ENCODE results near the gene AGFG2. TPM values are rescaled to one million over a fixed set of nuclear protein-coding genes. Genes with fewer than 3 reads are reported as not detected.
A peak's percentile ranks its signal among the peaks of the same experiment; 100 is the strongest.
"Not testable (repeated sequence)": the region's sequence is repeated elsewhere in the genome, so short reads cannot be mapped to it uniquely, and the experiment has no call there.

Gene AGFG2
- total RNA-seq, result 10 to 100 TPM; 60.9 to 62.5 TPM

DNA sequence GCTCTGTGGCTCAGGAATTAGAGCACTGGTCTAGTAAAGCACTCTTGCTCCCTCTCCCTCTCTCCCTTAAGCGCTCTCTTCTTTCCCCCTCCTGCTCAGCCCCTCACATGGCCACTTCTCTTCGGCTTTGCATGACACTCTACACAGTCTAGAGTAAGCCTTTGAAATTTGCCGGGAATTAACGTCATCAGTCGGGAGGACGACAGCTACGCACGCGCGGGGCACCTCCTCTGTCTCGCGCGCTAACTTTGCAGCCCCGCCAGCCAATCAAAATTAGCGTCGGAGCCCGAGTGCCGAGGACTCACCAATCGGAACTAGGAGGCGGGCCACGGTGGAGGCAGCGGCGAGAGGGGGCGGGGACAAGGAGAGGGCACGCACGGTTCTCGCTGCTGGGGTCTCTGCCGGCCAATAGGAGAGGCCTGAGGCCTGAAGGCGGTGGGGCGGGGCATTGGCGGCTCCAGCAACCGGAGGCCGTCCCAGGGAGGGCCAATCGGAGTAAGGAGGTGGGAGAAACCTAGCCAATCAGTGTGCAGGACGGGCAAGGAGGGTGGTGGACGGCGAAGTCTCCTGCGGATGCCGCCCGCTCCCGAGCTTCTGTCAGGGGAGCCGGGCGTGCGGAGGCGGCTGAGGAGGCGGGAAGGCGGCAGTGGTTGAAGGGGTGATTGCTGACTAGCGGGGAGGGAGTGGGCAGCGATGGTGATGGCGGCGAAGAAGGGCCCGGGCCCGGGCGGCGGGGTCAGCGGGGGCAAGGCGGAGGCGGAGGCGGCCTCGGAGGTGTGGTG lies at the start of gene AGFG2:
Gene AGFG2, plus strand, starts transcription at position 550 of the 782 bp plus-strand sequence. Its CDS starts 144 bp downstream, at position 694.
- H3K27ac Mint-ChIP-seq, result peak within 1 kb of the TSS; percentile 90
- peak within 1 kb of the TSS; percentile 95 for H3K4me3 Mint-ChIP-seq
- no peaks in the 10 kb centered on the region for H3K27me3 Mint-ChIP-seq
- CTCF ChIA-PET, result interaction anchor here (0.8 to 2.8 kb wide), 8 partner anchors 11 to 73 kb away, joined by 3 to 11 read pairs (median 6); no protein-coding TSS in a partner anchor
- intact Hi-C loops (cut with micrococcal nuclease), result loop anchor here (1.0 to 2.0 kb wide), 3 partner anchors 47 to 74 kb away; partner anchors contain the start of genes FBXO24, LRCH4, MOSPD3 and TSC22D4
- peaks cover 41% of the 10 kb centered on the region for H3K4me1 Mint-ChIP-seq (ENCODE audit: low read depth)
- no peaks in the 10 kb centered on the region for H3K9me3 Mint-ChIP-seq
- POLR2A ChIA-PET, result interaction anchor here (0.6 to 2.6 kb wide), 7 partner anchors 9 to 616 kb away, joined by 3 to 12 read pairs (median 3); partner anchors contain the start of genes FBXO24, LRCH4 and ZCWPW1
- DNase-seq, result peak; percentile 100
- H3K36me3 Mint-ChIP-seq, result peaks cover 11% of the 10 kb centered on the region

GRCh38 chr7:100489824-100490223 lies 49.2 kb upstream of the AGFG2 start:
- POLR2A ChIA-PET, result interaction anchor here (1.1 kb wide), 1 partner anchor 48 kb away, joined by 3 read pairs; no protein-coding TSS in a partner anchor
- H3K27ac Mint-ChIP-seq, result no peak overlapping the region
- H3K36me3 Mint-ChIP-seq, result no peaks in the 10 kb centered on the region
- H3K4me3 Mint-ChIP-seq, result no peak overlapping the region
- peak; percentile 48 for DNase-seq
- H3K27me3 Mint-ChIP-seq, result no peaks in the 10 kb centered on the region
- no peaks in the 10 kb centered on the region for H3K9me3 Mint-ChIP-seq
- CTCF ChIA-PET, result interaction anchor here (1.7 kb wide), 1 partner anchor 70 kb away, joined by 4 read pairs; no protein-coding TSS in a partner anchor
- intact Hi-C loops (cut with micrococcal nuclease), result no loop called here
- peaks cover 9% of the 10 kb centered on the region for H3K4me1 Mint-ChIP-seq (ENCODE audit: low read depth)

DNA sequence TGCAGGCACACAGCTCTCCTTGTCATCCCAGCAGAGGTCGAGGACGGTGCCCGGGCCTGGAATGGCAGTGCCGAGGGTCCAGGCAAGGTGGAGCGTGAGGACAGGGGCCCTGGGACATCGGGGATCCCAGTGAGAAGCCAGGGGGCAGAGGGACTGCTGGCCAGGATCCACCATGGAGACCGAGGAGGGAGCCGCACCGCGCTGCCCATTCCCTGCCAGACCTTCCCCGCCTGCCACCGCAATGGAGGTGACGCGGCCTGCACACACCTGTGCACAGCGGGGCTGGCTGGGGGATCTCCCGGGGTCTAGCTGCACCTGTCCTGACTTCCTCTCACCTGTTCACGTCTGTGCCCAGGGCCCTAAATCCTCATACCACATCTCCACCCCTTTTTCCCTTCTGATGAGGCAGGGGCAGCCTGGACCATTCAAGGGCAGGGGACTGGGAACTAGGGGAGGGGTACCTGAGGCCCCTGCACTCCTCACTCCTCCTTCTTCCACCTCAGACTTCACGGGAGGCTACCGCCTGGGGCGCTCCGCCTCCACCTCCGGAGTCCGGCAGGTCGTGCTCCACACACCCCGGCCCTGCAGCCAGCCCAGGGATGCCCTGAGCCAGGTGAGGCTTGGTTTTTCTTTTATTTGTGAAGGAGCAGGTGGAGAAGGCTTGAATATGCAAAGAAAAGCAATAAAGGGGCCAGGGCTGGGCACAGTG lies 48.4 kb upstream of the AGFG2 start:
- DNase-seq, result no peak
- no peaks in the 10 kb centered on the region for H3K9me3 Mint-ChIP-seq
- intact Hi-C loops (cut with micrococcal nuclease), result no loop called here
- no peak overlapping the region for H3K27ac Mint-ChIP-seq
- no peaks in the 10 kb centered on the region for H3K36me3 Mint-ChIP-seq
- ChIA-PET CTCF (interaction anchor here (1.7 kb wide), 1 partner anchor 69 kb away, joined by 4 read pairs; no protein-coding TSS in a partner anchor), POLR2A (interaction anchor here (1.1 kb wide), 1 partner anchor 47 kb away, joined by 3 read pairs; no protein-coding TSS in a partner anchor)
- no peaks in the 10 kb centered on the region for H3K27me3 Mint-ChIP-seq
- peaks cover 9% of the 10 kb centered on the region for H3K4me1 Mint-ChIP-seq (ENCODE audit: low read depth)
- H3K4me3 Mint-ChIP-seq, result no peak overlapping the region

- no peak for DNase-seq
- no peak overlapping the region for H3K4me3 Mint-ChIP-seq
- H3K9me3 Mint-ChIP-seq, result no peaks in the 10 kb centered on the region
- peaks cover 1% of the 10 kb centered on the region for H3K27me3 Mint-ChIP-seq
- CTCF ChIA-PET, result interaction anchor here (1.7 kb wide), 1 partner anchor 68 kb away, joined by 4 read pairs; no protein-coding TSS in a partner anchor
- POLR2A ChIA-PET, result no interaction called here
- no peak overlapping the region for H3K27ac Mint-ChIP-seq
- H3K4me1 Mint-ChIP-seq (ENCODE audit: low read depth), result peaks cover 9% of the 10 kb centered on the region
- H3K36me3 Mint-ChIP-seq, result no peaks in the 10 kb centered on the region
- intact Hi-C loops (cut with micrococcal nuclease), result no loop called here
Observed at GRCh38 chr7:100491192-100491578, 47.8 kb upstream of the AGFG2 start.

DNA sequence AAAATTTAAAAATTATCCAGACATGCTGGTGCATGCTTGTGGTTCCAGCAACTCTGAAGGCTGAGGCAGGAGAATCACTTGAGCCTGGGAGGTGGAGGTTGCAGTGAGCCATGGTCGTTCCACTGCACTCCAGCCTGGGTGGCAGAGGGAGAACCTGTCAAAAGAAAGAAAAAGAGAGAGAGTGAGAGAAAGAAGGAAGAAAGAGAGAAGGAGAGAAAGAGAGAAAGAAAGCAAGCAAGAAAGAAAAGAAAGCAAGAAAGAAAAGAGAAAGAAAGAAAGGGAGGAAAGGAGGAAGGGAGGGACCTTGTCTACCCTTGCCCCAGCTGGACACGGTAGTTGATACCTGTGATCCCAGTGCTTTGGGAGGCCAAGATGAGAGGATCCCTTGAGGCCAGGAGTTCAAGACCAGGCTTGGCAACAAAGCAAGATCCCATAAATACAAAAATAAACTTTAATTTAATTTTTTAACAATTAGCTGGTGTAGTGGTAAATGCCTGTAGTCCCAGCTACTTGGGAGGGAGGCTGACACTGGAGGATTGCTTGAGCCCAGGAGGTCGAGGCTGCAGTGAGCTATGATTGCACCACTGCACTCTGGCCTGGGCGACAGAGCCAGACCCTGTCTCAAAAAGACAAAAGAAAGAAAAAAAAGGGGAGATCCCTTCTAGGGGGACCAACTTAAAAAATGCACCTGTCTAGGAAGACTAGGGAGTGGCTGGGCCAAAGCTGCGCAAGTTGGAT lies 46.1 kb upstream of the AGFG2 start:
- Mint-ChIP-seq H3K4me3 (peak overlapping the region; percentile 60), H3K36me3 (no peaks in the 10 kb centered on the region), H3K27ac (no peak overlapping the region), H3K27me3 (peaks cover 1% of the 10 kb centered on the region), H3K4me1 (ENCODE audit: low read depth) (peaks cover 9% of the 10 kb centered on the region), H3K9me3 (no peaks in the 10 kb centered on the region)
- ChIA-PET CTCF (interaction anchor here (0.8 to 3.4 kb wide), 4 partner anchors 11 to 67 kb away, joined by 4 to 17 read pairs (median 10); no protein-coding TSS in a partner anchor), POLR2A (interaction anchor here (0.9 to 1.7 kb wide), 2 partner anchors 93 to 97 kb away, joined by 3 to 4 read pairs; partner anchors contain the start of genes FBXO24 and LRCH4)
- intact Hi-C loops (cut with micrococcal nuclease), result no loop called here
- DNase-seq, result no peak

DNA sequence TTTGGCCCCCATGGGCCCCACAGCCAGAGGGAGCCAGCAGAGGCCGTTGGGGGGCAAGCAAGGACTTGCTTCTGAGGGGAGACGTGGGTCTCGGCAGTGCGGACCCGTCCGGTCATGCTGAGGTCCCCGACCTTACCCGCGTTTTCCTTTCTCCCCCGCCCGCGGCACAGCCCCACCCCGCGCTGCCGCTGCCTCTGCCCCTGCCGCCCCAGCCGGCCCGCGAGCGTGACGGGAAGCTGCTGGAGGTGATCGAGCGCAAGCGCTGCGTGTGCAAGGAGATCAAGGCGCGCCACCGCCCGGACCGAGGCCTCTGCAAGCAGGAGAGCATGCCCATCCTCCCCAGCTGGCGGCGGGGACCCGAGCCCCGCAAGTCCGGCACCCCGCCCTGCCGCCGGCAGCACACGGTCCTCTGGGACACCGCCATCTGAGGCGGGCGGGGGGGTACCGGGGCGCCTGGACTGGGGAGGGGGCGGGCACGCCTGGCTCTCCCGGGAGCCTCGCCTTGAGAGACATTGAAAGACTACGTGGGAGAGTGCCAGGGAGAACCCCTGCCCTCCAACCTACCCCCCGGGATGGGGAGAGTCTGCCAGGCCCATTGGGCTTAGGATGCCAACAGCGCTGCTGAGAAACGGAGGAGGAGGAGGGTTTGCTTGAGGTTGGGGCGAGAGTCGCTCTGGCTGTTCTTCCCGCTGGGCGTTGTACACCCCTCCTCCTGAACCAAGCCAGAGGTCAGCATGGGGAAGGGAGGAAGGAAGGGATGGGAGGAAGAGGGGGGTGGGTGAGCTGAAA lies 45.3 kb upstream of the AGFG2 start:
- H3K4me1 Mint-ChIP-seq (ENCODE audit: low read depth), result peaks cover 9% of the 10 kb centered on the region
- H3K27ac Mint-ChIP-seq, result no peak overlapping the region
- H3K4me3 Mint-ChIP-seq, result peak overlapping the region; percentile 64
- peaks cover 1% of the 10 kb centered on the region for H3K27me3 Mint-ChIP-seq
- ChIA-PET POLR2A (interaction anchor here (0.7 to 1.7 kb wide), 4 partner anchors 49 to 96 kb away, joined by 3 to 4 read pairs (median 3); partner anchors contain the start of genes FBXO24, LRCH4 and MEPCE), CTCF (interaction anchor here (0.8 to 3.4 kb wide), 4 partner anchors 11 to 66 kb away, joined by 4 to 17 read pairs (median 10); no protein-coding TSS in a partner anchor)
- no peaks in the 10 kb centered on the region for H3K9me3 Mint-ChIP-seq
- intact Hi-C loops (cut with micrococcal nuclease), result no loop called here
- no peaks in the 10 kb centered on the region for H3K36me3 Mint-ChIP-seq
- DNase-seq, result peak; percentile 76

GRCh38 chr7:100496509-100496908 lies 42.5 kb upstream of the AGFG2 start:
- Mint-ChIP-seq H3K9me3 (no peaks in the 10 kb centered on the region), H3K27me3 (peaks cover 1% of the 10 kb centered on the region), H3K36me3 (no peaks in the 10 kb centered on the region), H3K4me1 (ENCODE audit: low read depth) (peaks cover 7% of the 10 kb centered on the region), H3K27ac (no peak overlapping the region), H3K4me3 (no peak overlapping the region)
- ChIA-PET POLR2A (no interaction called here), CTCF (interaction anchor here (0.9 to 1.6 kb wide), 5 partner anchors 14 to 90 kb away, joined by 3 to 5 read pairs (median 3); no protein-coding TSS in a partner anchor)
- intact Hi-C loops (cut with micrococcal nuclease), result no loop called here
- no peak for DNase-seq

- not testable (repeated sequence) for H3K4me3 Mint-ChIP-seq
- CTCF ChIA-PET, result interaction anchor here (0.9 kb wide), 1 partner anchor 65 kb away, joined by 3 read pairs; no protein-coding TSS in a partner anchor
Observed at GRCh38 chr7:100500743-100501142, 38.3 kb upstream of the AGFG2 start.

GRCh38 chr7:100504031-100504430 lies 35.0 kb upstream of the AGFG2 start:
- DNase-seq; H3K4me1 Mint-ChIP-seq (ENCODE audit: low read depth); H3K27ac Mint-ChIP-seq; H3K27me3 Mint-ChIP-seq; H3K9me3 Mint-ChIP-seq; CTCF ChIA-PET; H3K4me3 Mint-ChIP-seq; H3K36me3 Mint-ChIP-seq; intact Hi-C loops (cut with micrococcal nuclease); POLR2A ChIA-PET: not testable (repeated sequence)

More at GRCh38 chr7:100500743-100501142, 38.3 kb upstream of the AGFG2 start:
- H3K36me3 Mint-ChIP-seq; DNase-seq; H3K9me3 Mint-ChIP-seq; H3K27me3 Mint-ChIP-seq; POLR2A ChIA-PET; H3K4me1 Mint-ChIP-seq (ENCODE audit: low read depth); H3K27ac Mint-ChIP-seq; intact Hi-C loops (cut with micrococcal nuclease): not testable (repeated sequence)

- Mint-ChIP-seq H3K4me3 (no peak overlapping the region), H3K36me3 (no peaks in the 10 kb centered on the region), H3K27ac (no peak overlapping the region), H3K9me3 (no peaks in the 10 kb centered on the region), H3K27me3 (no peaks in the 10 kb centered on the region), H3K4me1 (ENCODE audit: low read depth) (no peaks in the 10 kb centered on the region)
- ChIA-PET POLR2A (no interaction called here), CTCF (no interaction called here)
- no peak for DNase-seq
- intact Hi-C loops (cut with micrococcal nuclease), result no loop called here
Observed at GRCh38 chr7:100504887-100505611, 34.0 kb upstream of the AGFG2 start.

Data from activated CD4-positive, alpha-beta memory T cell treated with anti-CD3 and anti-CD28 coated beads for 36 hours (primary cell).